Astrocyte (in vitro differentiated cells and primary cell): ENCODE data around the gene GNG2. TPM values are rescaled to one million over a fixed set of nuclear protein-coding genes. Genes with fewer than 3 reads are reported as not detected.

Source experiments
- DNase-seq: peaks from one replicate; pipeline ENCODE4 v3.0.0-alpha.2; 2010; ENCODE audit warnings: low read depth
- FAIRE-seq: peaks from 2 replicates; lab custom pipeline; 2011; peaks lifted over from hg19 to GRCh38; lab: Jason Lieb, UNC
- H2AFZ ChIP-seq: 2 replicates; pipeline ENCODE4 v1.6.0; 2012; ENCODE audit warnings: low read depth, low read length, inconsistent platforms
- H3K27ac ChIP-seq: 2 replicates; pipeline ENCODE4 v1.5.1; 2011; ENCODE audit warnings: low read depth, low read length, inconsistent platforms
- H3K27me3 ChIP-seq: 2 replicates; pipeline ENCODE4 v1.6.0; 2011; ENCODE audit warnings: low read length, inconsistent platforms; ENCODE audit not compliant: insufficient read depth
- H3K36me3 ChIP-seq: 2 replicates; pipeline ENCODE4 v1.5.1; 2011; ENCODE audit warnings: low read length, inconsistent platforms; ENCODE audit not compliant: insufficient read depth
- H3K4me1 ChIP-seq: 2 replicates; pipeline ENCODE4 v1.5.1; 2011; ENCODE audit warnings: low read length, inconsistent platforms; ENCODE audit not compliant: insufficient read depth
- H3K4me2 ChIP-seq: 2 replicates; pipeline ENCODE4 v1.6.0; 2012; ENCODE audit warnings: low read length, inconsistent platforms
- H3K4me3 ChIP-seq: 2 replicates; pipeline ENCODE4 v1.5.1; 2011; ENCODE audit warnings: low read depth, mild to moderate bottlenecking, low read length, inconsistent platforms; ENCODE audit not compliant: insufficient read depth
- H3K79me2 ChIP-seq: 2 replicates; pipeline ENCODE4 v1.6.0; 2012; ENCODE audit warnings: mild to moderate bottlenecking, low read length, inconsistent platforms; ENCODE audit not compliant: insufficient read depth
- H3K9ac ChIP-seq: 2 replicates; pipeline ENCODE4 v1.6.0; 2012; ENCODE audit warnings: mild to moderate bottlenecking, low read length, inconsistent platforms
- H3K9me3 ChIP-seq: 2 replicates; pipeline ENCODE4 v1.5.1; 2012; ENCODE audit warnings: low read depth, mild to moderate bottlenecking, low read length, inconsistent platforms; ENCODE audit not compliant: insufficient read depth
- H4K20me1 ChIP-seq: 2 replicates; pipeline ENCODE4 v1.6.0; 2012; ENCODE audit warnings: low read length, inconsistent platforms; ENCODE audit not compliant: insufficient read depth
- H3K27ac Mint-ChIP-seq: one replicate; pipeline ENCODE4 v1.8.0; 2021; ENCODE audit warnings: mild to moderate bottlenecking, mixed read lengths; ENCODE audit not compliant: unreplicated experiment
- H3K27me3 Mint-ChIP-seq: one replicate; pipeline ENCODE4 v1.8.0; 2021; ENCODE audit warnings: low read depth, mixed read lengths; ENCODE audit not compliant: unreplicated experiment
- H3K36me3 Mint-ChIP-seq: one replicate; pipeline ENCODE4 v1.8.0; 2021; ENCODE audit warnings: low read depth, mixed read lengths; ENCODE audit not compliant: unreplicated experiment
- H3K4me1 Mint-ChIP-seq: one replicate; pipeline ENCODE4 v1.8.0; 2021; ENCODE audit warnings: low read depth, mixed read lengths; ENCODE audit not compliant: unreplicated experiment
- H3K4me3 Mint-ChIP-seq: one replicate; pipeline ENCODE4 v1.8.0; 2021; ENCODE audit warnings: mild to moderate bottlenecking, moderate library complexity, mixed read lengths; ENCODE audit not compliant: unreplicated experiment
- H3K9me3 Mint-ChIP-seq: one replicate; pipeline ENCODE4 v1.8.0; 2021; ENCODE audit warnings: mild to moderate bottlenecking, mixed read lengths; ENCODE audit not compliant: unreplicated experiment
- EZH2 ChIP-seq: IDR thresholded peaks from 2 replicates; pipeline ENCODE4 v1.6.1; 2012; ENCODE audit warnings: mild to moderate bottlenecking, low read length, inconsistent platforms; ENCODE audit not compliant: insufficient read depth
- total RNA-seq: library from RNA; stranded (reverse); gene quantifications from 2 replicates; pipeline ENCODE4 v1.2.1, GENCODE V29; 2021
- TF ChIP-seq, protein P1 (sequence below): IDR thresholded peaks from 2 replicates; pipeline ENCODE4 v1.5.1; 2011; ENCODE audit warnings: low read depth, mild to moderate bottlenecking, inconsistent platforms, low read length, moderate library complexity; ENCODE audit not compliant: insufficient read depth

Gene GNG2
- total RNA-seq, 1 donor from 2014 or later = 7.3 TPM

DNA sequence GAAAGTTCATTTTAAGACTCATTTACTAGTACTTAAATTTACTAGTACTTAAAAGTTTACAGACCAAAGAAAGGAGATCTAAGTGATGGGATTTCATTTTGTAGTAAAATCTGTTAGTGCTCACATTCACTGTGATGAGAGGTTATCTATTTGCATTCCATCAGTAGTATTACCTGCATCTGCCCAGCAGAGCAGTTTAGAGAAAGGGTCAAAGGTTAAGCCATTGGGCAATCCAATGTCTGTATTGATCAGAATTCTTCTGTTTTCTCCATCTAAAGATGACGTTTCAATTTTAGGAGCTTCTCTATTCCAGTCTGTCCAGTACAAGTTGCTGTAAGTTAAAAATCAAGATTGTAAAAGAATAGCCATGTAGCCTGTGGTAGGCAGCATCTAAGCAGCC, 147.2 kb downstream of the GNG2 start:
- no peak overlapping the region for H3K4me3 ChIP-seq
- Mint-ChIP-seq H3K27me3 (no peaks in the 10 kb centered on the region), H3K36me3 (peaks cover 18% of the 10 kb centered on the region), H3K4me3 (no peak overlapping the region), H3K4me1 (no peaks in the 10 kb centered on the region), H3K27ac (no peak overlapping the region), H3K9me3 (no peaks in the 10 kb centered on the region)
- H3K27ac ChIP-seq = no peak overlapping the region
- H4K20me1 ChIP-seq = peaks cover 13% of the 10 kb centered on the region
- H3K79me2 ChIP-seq = peaks cover 6% of the 10 kb centered on the region
- no peaks in the 10 kb centered on the region for H3K27me3 ChIP-seq
- H3K9ac ChIP-seq = no peak overlapping the region
- H3K36me3 ChIP-seq = peaks cover 79% of the 10 kb centered on the region
- H3K4me2 ChIP-seq = no peak overlapping the region
- FAIRE-seq (no peak), DNase-seq (no peak)
- peaks cover under 1% of the 10 kb centered on the region for H3K4me1 ChIP-seq
- H3K9me3 ChIP-seq = no peaks in the 10 kb centered on the region
- H2AFZ ChIP-seq = no peak overlapping the region
- TF ChIP-seq EZH2 = no peak
- TF ChIP-seq, protein P1, sequence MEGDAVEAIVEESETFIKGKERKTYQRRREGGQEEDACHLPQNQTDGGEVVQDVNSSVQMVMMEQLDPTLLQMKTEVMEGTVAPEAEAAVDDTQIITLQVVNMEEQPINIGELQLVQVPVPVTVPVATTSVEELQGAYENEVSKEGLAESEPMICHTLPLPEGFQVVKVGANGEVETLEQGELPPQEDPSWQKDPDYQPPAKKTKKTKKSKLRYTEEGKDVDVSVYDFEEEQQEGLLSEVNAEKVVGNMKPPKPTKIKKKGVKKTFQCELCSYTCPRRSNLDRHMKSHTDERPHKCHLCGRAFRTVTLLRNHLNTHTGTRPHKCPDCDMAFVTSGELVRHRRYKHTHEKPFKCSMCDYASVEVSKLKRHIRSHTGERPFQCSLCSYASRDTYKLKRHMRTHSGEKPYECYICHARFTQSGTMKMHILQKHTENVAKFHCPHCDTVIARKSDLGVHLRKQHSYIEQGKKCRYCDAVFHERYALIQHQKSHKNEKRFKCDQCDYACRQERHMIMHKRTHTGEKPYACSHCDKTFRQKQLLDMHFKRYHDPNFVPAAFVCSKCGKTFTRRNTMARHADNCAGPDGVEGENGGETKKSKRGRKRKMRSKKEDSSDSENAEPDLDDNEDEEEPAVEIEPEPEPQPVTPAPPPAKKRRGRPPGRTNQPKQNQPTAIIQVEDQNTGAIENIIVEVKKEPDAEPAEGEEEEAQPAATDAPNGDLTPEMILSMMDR = no peak

DNA sequence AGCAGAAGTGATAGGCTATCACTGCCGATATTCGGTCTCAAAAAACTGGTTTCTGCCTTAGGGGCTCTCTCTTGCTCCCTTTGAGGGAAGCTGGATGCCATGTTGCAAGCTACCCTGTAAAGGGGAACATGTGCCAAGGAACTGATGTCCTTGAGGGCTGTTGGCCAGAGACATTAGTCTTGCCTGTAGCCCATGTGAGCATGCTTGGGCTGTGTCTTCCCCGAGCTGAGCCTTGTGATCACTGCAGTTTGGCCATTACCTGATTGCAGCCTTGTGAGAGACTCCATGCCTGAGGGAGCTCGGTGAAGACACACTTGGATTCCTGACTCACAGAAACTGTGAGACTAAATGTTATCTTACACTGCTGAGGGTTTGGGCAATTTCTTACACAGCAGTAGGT, 147.7 kb downstream of the GNG2 start:
- Histone ChIP-seq H4K20me1 (peaks cover 11% of the 10 kb centered on the region), H3K4me3 (no peak overlapping the region), H3K4me1 (peaks cover 3% of the 10 kb centered on the region), H3K9me3 (no peaks in the 10 kb centered on the region), H3K27ac (no peak overlapping the region), H3K9ac (no peak overlapping the region), H3K79me2 (peaks cover 6% of the 10 kb centered on the region), H3K4me2 (no peak overlapping the region), H3K36me3 (peaks cover 75% of the 10 kb centered on the region), H2AFZ (no peak overlapping the region), H3K27me3 (no peaks in the 10 kb centered on the region)
- DNase-seq = no peak
- no peak for FAIRE-seq
- no peak overlapping the region for H3K27ac Mint-ChIP-seq
- H3K4me3 Mint-ChIP-seq = no peak overlapping the region
- TF ChIP-seq, protein P1 = no peak
- no peak for TF ChIP-seq EZH2
- H3K36me3 Mint-ChIP-seq = peaks cover 16% of the 10 kb centered on the region
- H3K4me1 Mint-ChIP-seq = no peaks in the 10 kb centered on the region
- no peaks in the 10 kb centered on the region for H3K27me3 Mint-ChIP-seq
- no peaks in the 10 kb centered on the region for H3K9me3 Mint-ChIP-seq

DNA sequence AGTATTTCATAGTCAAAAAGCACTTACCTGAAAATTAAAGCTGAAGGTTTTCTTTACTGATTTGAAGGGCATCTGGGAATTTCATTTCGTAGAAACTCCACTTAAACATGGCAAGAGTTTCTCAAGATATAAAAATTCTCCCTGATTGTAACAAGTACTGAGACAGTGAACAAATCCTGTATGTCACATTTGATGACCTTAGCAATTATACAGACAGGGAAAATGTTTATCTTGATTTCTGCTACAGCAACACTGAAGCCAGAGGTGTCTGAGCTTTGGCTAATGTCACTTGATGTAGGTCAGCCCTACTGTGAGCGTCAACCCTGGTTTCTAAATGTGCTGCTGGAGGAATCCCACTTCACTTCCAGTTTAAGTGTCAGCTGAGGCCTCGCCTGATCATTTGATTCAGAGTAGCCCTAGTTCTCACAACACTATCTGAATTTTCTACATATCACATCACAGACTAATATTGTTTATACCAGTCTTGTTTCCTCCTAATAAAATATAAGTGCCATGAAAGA, 149.8 kb downstream of the GNG2 start:
- H3K4me1 Mint-ChIP-seq = no peaks in the 10 kb centered on the region
- no peak overlapping the region for H3K27ac Mint-ChIP-seq

More for the DNA sequence above, 149.8 kb downstream of the GNG2 start:
- Mint-ChIP-seq H3K27me3 (no peaks in the 10 kb centered on the region), H3K9me3 (no peaks in the 10 kb centered on the region), H3K4me3 (no peak overlapping the region), H3K36me3 (peaks cover 15% of the 10 kb centered on the region)
- no peaks in the 10 kb centered on the region for H3K9me3 ChIP-seq
- no peaks in the 10 kb centered on the region for H3K27me3 ChIP-seq
- no peak overlapping the region for H2AFZ ChIP-seq
- peaks cover 6% of the 10 kb centered on the region for H3K79me2 ChIP-seq
- H3K36me3 ChIP-seq = peaks cover 57% of the 10 kb centered on the region
- DNase-seq = no peak
- no peak overlapping the region for H3K4me3 ChIP-seq
- H3K4me1 ChIP-seq = peaks cover 3% of the 10 kb centered on the region
- TF ChIP-seq, protein P1 = no peak
- TF ChIP-seq EZH2 = no peak
- no peak overlapping the region for H3K4me2 ChIP-seq
- no peak overlapping the region for H3K27ac ChIP-seq
- FAIRE-seq = no peak
- no peak overlapping the region for H3K9ac ChIP-seq
- peaks cover 9% of the 10 kb centered on the region for H4K20me1 ChIP-seq
